ENCODE results near the gene PTPRJ. TPM values are rescaled to one million over a fixed set of nuclear protein-coding genes. Genes with fewer than 3 reads are reported as not detected.

PTPRJ gene
- total and polyA plus RNA-seq, 7 donors: 2.4 to 23.3 (median 10.2) TPM

GRCh38 chr11:47964546-47964945 is 15.8 kb upstream of the PTPRJ start:
- TF ChIP-seq POLR2A (IDR thresholded peaks at IDR 0.05) (no peak), EP300 (IDR thresholded peaks at IDR 0.05) (no peak), CTCF (IDR thresholded peaks at IDR 0.05) (no peak), POLR2AphosphoS5 (IDR thresholded peaks at IDR 0.05) (no peak)
- H3K27me3 ChIP-seq: no peaks in the 10 kb centered on the region
- 92 to 94% methylated on average over 6 of the region's 6 CpGs for WGBS, 2 donors

DNA sequence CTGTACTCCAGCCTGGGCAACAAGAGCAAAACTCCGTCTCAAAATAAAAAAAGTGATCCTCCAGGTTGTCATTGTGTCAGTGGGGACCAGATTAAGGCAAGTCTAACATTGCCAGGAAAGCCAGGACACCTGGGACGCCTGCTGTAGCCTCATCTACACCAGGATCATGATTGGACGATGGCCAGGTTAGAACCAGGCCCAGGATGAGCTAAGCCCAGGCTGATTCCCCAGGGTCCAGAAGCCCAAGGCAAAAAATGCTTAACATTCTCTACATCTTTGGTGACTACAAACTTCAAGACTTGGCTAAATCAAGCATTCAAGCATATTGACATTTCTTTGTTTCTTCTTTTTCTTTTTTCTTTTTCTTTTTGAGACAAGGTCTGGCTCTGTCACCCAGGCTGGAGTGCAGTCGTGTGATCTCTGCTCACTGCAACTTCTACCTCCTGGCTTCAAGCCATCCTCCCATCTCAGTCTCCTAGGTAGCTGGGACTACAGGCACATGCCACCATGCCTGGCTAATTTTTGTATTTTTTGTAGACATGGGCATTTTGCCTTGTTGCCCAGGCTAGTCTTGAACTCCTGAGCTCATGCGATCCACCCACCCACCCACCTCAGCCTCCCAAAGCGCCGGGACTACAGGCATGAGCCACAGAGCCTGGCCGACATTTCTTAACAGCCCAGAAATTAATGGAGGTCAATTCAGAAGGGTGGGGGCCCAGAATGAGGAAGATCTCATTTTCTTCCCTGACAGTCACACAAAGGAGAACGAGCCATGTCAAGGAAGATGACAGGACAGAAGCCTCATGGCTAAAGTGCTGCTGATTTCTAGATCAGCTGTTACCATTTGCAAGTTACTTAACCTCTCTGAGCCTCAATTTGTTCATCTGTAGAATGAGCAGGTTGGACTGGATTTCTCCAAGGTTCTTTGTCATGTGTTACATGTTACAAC is 12.5 kb upstream of the PTPRJ start:
- no peaks in the 10 kb centered on the region for H3K9me3 ChIP-seq
- 90% methylated on average over 9 of the region's 9 CpGs for WGBS, 2 donors
- no peak for TF ChIP-seq POLR2A (IDR thresholded peaks at IDR 0.05)
- no peak for TF ChIP-seq POLR2AphosphoS5 (IDR thresholded peaks at IDR 0.05)
- no peak for TF ChIP-seq CTCF (IDR thresholded peaks at IDR 0.05)
- TF ChIP-seq EP300 (IDR thresholded peaks at IDR 0.05): no peak
- no peaks in the 10 kb centered on the region for H3K4me1 ChIP-seq
- no peaks in the 10 kb centered on the region for H3K27me3 ChIP-seq
- H3K4me3 ChIP-seq: no peak overlapping the region
- intact Hi-C loops (cut with DNase I): no loop called here
- no peak overlapping the region for H3K27ac ChIP-seq
- H3K36me3 ChIP-seq: no peaks in the 10 kb centered on the region
- no peak for DNase-seq

More at GRCh38 chr11:47964546-47964945, 15.8 kb upstream of the PTPRJ start:
- H3K9me3 ChIP-seq: no peaks in the 10 kb centered on the region
- H3K27ac ChIP-seq: no peak overlapping the region
- no peaks in the 10 kb centered on the region for H3K4me1 ChIP-seq
- no peak overlapping the region for H3K4me3 ChIP-seq
- no peak for DNase-seq
- intact Hi-C loops (cut with DNase I): no loop called here
- no peaks in the 10 kb centered on the region for H3K36me3 ChIP-seq

- no peaks in the 10 kb centered on the region for H3K36me3 ChIP-seq
- no peak for TF ChIP-seq POLR2A (IDR thresholded peaks at IDR 0.05)
- no peak for TF ChIP-seq POLR2AphosphoS5 (IDR thresholded peaks at IDR 0.05)
- no peak for TF ChIP-seq CTCF (IDR thresholded peaks at IDR 0.05)
- no peak for TF ChIP-seq EP300 (IDR thresholded peaks at IDR 0.05)
- DNase-seq: no peak
- 91 to 96% methylated on average over 8 of the region's 8 CpGs for WGBS, 2 donors
- H3K27ac ChIP-seq: no peak overlapping the region
- H3K9me3 ChIP-seq: no peaks in the 10 kb centered on the region
- intact Hi-C loops (cut with DNase I): no loop called here
- H3K27me3 ChIP-seq: no peaks in the 10 kb centered on the region
- peaks cover 0 to 10% (median 2%) of the 10 kb centered on the region in 4 donors for H3K4me1 ChIP-seq
- H3K4me3 ChIP-seq: no peak overlapping the region
Measured at GRCh38 chr11:47969401-47969800, 11.0 kb upstream of the PTPRJ start.

GRCh38 chr11:47971501-47971900 is 8.9 kb upstream of the PTPRJ start:
- no peak for DNase-seq
- intact Hi-C loops (cut with DNase I): no loop called here
- TF ChIP-seq CTCF (IDR thresholded peaks at IDR 0.05) (no peak), POLR2AphosphoS5 (IDR thresholded peaks at IDR 0.05) (no peak), EP300 (IDR thresholded peaks at IDR 0.05) (no peak), POLR2A (IDR thresholded peaks at IDR 0.05) (no peak)
- Histone ChIP-seq H3K27me3 (no peaks in the 10 kb centered on the region), H3K4me3 (no peak overlapping the region), H3K27ac (no peak overlapping the region), H3K4me1 (peaks cover 0 to 18% (median 4%) of the 10 kb centered on the region in 4 donors), H3K9me3 (no peaks in the 10 kb centered on the region), H3K36me3 (no peaks in the 10 kb centered on the region)
- 87 to 94% methylated on average over 4 of the region's 4 CpGs for WGBS, 2 donors

Data from sigmoid colon (tissue), 7 donors.